ENCODE data around the gene PGS1.

GRCh38 chr17:78472035-78472905 is 93.8 kb downstream of the PGS1 start:
- TF ChIP-seq EZH2 (IDR thresholded peaks at IDR 0.05; ENCODE audit: borderline replicate concordance, low read depth, low read length, poor library complexity, severe bottlenecking) (no peak), CTCF (conservative IDR thresholded peaks at IDR 0.05; ENCODE audit: low read depth, low read length) (no peak)
